GM19455 (cell line): ENCODE measurements around the gene SIVA1.

Experiments used
- ATAC-seq: cut with Tn5 transposase; IDR thresholded peaks from one replicate; pipeline ENCODE4 v1.9.1; 2021; ENCODE audit not compliant: unreplicated experiment

The SIVA1 gene

DNA sequence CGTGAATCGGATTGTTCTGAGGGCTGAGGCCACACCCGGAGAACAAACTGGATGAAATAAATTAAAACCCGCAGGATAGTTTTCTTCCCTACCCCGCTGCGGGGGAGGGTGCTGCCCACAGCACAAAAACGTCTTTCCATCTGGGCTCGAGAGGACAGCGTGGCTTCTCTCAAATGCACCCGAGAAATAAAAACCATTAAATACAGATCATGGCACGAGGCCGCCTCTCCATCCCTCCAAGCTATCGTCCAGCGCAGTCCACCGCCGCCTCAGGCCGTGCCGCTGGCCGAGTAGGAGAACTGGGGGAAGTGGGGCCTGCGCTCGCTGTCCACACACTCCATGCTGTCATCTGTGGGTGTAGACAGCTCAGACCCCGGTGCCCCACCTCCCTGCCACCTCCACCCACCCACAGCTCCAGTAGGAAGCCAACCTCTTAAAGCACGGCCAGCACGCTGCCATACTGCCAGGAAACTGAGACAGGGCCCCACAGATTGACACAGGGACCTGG lies 17.2 kb downstream of the SIVA1 start:
- ATAC-seq, result no peak

DNA sequence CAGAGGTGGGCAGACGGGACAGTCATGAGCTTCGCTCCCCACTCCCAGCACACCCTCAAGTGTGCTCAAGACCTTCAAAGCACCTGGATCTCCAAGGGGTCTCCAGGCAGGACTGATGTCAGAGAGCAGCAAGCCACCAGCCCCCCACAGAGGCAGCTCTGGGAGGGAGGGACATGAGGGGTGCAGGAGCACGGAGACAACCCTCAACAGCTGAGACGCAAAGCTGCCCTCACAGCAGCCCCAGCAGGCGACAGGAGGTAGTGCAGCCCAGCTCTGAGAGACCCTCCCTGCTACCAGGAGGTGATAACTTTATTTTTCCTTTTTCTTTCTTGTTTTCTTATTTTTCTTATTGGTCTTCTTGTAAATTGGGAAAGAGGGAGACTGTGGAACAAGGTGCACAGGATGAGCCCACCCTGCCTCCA lies 17.9 kb downstream of the SIVA1 start:
- ATAC-seq, result no peak

DNA sequence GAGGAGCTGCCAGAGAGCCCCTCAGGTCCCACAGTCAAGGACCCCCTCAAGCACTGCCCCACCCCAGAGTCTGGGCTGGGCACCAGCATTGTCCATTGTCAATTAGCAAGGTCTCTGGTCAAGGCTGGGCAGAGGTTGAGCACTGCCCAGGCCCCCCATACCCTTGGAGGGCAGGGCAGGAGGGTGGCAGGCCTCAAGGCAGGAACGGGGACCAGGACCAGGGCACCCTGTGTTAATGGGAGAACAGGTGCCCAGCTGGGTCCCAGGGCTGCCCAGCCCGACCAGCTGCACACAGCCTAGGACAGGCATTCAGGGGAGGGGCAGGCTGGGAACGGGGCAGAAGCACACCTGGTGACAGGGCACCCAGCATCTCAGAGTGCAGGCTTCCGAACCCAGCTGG lies 18.4 kb downstream of the SIVA1 start:
- no peak for ATAC-seq

DNA sequence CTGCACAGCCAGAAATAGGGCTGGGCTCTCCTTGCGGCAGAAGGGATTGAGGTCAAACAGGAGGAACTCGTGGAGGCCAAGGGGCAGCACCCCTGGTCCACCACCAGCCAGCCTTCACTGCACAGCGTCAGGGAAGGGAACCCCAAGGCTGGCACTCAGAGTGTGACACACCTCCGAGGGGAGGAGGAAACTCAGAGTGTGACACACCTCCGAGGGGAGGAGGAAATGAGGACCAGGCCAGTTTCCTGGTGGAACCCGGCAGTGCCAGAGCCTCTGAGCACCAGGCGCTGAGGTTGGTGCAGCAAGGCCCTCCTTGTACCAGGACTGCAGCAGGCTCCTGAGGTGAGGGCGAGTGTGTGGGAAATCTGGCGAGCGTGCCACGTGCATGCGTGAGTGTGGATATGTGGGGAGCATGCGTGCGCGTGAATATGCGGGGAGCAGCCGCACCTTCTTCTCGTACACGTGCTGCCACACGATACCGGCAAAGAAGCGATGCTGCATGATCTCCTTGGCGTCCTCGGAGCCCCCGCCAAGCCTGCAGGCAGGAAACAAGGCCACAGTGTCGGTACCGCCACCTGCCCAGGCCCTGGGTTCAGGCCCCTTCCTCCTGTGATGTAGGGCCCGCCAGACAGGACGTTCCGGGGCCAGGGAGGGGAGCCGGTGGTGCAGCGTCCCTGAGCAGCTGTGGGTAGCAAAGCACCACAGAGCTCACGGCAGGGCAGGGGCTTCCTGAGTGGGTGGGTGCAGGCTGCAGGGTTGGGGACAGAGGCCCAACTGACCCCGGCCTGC lies 19.2 kb downstream of the SIVA1 start:
- no peak for ATAC-seq

DNA sequence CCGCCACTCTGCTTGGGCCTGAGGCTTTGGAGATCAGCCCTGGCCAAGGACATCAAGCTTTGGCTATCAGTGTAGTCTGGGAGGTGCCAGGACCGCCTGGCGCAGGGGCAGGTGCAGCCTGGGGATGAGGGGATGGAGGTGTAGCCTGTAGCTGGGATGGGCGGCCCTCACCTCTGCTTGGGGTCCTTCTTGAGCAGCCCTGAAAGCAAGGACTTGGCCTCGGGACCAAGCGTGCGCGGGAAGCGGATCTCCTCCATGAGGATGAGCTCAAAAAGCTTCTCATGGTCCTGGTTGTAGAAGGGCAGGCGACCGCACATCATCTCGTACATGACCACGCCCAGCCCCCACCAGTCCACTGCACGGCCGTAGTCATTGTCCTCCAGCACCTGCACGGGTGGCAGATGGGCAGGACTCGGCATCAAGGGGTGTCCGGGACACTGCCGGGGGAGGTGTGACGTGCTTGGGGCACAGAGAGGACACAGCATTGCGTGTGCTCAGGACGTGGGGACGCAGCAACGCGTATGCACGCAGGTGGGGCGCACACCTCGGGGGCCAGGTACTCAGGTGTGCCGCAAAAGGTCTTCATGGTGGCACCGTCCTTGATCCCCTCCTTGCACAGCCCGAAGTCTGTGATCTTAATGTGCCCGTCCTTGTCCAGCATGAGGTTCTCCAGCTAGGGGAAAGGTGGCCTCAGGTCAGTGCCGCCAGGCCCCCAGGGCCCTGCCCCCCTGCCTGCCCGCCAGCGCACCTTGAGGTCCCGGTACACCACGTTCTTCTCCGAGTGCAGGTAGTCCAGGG lies 20.0 kb downstream of the SIVA1 start:
- ATAC-seq, result no peak

DNA sequence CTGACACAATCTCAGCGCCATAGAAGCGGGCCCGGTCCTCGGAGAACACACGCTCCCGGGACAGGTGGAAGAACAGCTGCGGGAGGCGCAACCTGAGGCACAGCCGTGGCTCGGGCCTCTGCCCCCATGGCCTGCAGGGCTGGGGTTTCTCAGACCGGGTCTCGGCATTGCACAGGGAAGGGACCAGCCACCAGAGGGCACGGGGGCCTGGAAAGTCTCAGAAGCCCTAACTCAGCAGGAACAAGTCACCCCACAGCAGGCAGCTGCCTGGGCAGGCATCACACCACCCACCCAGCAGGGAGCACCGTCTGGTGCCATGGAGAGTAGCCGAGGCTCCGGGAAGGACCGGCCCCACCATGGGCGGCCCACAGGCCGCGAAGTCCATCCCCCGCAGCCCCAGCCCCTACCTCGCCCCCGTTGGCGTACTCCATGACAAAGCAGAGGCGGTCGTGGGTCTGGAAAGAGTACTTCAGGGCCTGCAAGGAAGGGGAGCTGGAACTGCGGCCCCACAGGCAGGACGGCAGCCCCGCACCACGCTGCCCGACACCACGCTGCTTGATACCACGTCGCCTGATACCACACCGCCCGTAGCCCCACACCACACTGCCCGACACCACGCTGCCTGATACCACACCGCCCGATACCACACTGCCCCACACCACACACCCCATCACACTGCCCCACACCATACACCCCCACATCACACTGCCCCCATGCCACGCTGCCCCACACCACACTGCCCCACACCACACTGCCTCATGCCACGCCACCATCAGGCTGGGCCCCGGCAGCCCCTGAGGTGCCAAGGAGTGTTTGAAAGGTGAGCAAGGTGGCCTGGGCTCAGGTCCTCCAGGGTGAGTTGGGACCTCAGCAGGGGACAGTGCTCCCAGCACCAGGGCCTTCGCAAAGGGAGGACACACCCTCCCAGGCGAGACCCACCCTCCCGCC lies 20.8 kb downstream of the SIVA1 start:
- no peak for ATAC-seq

DNA sequence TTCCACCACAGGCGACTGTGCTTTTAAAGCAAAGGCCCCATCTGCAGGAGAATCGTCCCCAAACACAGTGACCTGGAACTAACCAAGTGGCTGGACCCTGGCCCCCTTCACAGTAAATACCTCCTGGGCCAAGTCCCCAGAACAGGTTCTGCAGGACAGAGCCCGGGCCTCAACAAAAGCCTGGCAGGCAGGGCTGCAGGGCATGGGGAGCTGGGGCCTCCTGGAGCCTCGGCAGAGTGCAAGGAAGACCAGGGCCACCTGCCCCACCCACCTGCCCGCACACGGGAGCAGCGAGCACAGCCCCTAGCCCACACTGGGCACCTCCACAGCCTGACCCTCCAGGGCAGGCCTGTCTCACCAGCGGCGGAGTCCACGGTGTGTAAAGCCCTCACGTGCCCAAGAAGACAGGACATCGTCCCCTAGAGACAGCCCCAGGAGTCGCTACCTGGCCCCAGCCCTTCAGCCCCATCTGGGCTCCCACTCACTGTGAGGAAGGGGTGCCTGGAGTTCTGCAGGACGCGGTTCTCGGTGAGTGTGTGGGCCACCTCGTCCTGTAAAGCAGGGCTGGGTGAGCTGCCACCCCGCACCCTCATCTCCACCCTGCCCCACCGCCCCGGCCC lies 21.6 kb downstream of the SIVA1 start:
- ATAC-seq, result no peak

DNA sequence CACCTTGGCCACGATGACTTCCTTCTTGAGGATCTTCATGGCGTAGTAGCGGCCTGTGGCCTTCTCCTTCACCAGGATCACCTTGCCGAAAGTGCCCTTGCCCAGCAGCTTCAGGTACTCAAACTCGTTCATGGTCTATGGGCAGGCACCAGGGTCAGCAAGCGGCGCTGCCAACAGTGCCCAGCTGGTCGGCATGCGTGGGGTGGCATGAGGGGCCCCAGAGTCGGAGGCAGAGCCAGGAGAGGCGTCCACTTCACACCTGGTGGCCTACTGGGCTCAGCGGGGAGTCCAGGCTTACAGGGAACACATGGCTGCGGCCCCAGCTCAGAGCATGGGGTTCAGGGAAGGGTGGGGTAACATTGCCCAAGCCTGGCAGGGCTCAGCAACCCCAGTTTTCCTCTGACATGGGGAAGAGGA lies 22.1 kb downstream of the SIVA1 start:
- ATAC-seq, result no peak

DNA sequence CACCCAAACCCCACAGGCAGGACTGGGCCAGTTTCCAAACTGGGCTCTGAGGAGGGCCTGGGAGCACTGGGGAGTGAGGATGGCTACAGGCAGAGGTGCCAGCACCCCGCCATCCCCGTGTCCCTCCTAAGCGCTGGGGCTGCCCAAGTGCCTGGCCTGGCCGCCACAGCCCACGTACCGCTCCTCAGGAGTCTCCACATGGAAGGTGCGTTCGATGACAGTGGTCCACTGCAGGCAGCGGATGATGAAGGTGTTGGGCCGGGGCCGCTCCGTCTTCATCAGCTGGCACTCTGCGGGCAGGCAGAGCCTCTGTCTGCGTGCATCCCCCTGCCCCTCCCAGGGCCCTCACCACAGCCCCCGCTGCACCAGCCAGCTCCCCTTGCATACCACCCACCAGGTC lies 23.5 kb downstream of the SIVA1 start:
- ATAC-seq, result no peak

DNA sequence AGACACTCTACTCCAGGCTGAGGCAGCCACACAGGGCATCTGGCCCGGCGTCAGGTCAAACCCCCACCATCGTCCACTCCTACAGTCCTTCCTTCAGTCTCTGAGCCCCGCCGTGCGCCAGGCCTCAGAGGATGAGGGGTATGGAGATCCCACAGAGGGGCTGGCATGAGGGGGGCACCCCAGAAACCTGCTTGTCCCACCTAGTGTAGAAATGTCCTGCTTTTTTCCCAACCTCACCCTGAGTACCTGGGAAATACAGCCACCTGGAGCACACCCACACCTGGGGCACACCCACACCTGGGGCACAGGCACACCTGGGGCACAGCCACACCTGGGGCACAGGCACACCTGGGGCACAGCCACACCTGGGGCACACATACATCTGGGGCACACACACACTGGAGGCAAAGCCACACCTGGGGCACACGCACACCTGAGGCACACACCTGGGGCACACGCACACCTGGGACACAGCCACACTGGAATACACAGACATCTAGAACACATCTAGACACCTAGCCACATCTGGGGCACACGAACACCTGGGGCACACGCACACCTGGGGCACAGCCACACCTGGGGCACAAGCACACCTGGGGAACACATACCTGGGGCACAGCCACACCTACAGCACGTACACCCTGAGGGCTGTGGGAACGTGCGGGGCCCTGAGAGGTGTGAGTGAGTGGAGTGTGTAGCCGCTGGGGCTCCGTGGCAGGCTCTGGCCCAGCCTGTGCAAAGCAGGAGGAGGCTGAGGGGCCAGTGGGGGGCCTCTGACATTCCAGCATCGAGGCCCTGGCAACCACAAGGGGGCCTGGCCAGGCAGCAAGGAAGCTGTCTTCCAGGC lies 24.2 kb downstream of the SIVA1 start:
- ATAC-seq, result no peak

DNA sequence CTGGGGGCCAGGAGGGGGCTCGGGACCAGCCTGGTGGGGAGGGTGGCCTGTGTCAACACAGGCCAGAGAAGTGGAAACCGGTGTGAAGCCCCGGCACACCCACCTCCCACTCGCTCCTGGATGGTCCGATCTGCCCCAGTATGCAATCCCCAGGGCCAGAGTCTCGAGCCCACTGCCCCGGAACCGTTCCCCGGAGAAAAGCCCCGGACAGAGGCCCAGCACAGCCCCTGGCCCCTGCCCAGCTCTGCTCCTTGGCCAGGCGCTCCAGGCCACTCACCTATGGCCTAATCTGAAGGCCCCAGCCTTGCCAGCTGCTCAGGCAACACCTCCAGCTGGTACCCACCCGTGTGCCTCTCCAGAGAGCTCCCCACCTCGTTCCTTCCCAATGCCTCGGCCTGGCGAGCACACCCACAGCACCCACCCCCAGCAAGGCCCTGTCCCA lies 24.9 kb downstream of the SIVA1 start:
- no peak for ATAC-seq

DNA sequence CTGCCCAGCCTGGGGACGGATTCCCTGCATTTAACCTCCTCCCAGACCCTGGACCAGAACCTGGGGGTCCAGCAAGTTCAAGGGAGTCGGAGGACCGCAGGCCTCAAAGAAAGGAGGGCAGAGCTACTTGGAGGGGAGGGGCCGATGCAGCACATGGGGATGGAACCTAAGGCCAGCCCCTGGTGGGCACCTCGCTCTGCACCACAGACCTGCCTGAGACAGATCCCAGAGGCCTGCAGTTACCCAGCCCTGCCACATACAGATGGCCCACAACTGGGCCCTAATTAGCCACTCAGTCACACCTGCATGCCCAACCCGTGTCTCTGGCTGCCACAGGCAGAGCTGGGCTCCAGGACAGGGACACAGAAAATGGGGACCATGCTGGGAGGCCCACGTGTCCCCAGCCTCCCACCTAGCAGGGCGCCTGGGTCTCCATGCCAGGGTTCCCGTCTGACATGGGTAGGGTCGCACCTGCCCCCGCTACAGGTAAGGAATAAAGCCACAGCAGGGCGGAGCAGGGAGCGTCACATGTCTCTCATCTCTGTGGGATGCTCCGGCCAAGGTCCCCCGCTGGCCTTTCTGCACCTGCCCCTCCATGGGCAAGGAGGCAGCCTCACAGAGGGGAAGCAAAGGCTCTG lies 25.9 kb downstream of the SIVA1 start:
- no peak for ATAC-seq

DNA sequence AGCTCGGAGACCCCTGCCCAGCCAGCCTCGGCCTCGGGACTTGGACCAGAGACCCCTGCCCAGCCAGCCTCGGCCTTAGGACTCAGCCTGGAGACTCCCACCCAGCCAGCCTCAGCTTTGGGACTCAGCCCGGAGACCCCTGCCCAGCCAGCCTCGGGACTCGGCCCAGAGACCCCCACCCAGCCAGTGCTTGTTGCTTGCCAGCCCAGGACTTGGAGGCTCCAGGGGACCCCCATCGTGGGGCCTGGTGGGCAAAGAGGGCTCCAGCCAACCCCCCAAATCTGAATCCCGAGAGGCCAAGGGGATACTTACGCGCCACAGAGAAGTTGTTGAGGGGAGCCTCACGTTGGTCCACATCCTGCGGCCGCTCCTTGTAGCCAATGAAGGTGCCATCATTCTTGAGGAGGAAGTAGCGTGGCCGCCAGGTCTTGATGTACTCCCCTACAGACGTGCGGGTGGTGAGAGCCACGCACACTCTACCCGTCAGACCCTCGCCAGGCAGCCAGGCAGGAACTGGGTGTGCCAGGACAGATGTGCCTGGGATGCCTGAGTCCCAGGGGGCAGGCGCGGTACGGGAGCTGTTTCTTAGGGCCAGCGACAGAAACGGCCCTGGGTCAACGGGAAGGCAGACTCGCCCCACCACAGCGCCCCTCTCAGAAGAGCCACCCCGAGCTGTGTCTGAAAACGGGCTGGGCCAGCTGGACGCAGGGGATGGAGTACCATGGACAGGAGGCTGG lies 27.0 kb downstream of the SIVA1 start:
- no peak for ATAC-seq

DNA sequence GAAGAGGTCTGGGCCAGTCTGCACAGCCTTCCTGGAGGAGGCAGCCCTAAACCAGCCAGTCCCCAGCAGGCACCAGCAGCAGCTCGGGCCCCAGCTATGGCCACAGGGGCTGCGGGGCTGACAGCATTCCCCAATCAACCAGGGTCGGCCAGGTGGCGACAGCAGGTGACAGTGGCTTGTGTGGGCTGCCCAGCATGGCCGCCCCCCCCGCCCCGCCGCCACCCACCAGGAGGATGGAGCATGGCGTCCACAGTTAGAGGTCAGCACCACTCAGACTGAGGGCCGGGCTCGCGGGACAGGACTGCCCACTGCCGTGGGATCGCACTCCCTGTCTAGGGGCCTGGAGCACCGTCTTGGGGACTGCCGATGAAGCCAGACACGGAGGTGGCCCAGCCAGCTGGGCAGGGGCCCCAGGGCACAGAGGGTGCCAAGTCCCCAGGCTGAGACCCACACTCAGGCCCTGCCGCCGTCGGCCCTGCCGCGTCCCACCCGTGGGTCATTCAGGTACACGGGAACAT lies 27.6 kb downstream of the SIVA1 start:
- no peak for ATAC-seq

DNA sequence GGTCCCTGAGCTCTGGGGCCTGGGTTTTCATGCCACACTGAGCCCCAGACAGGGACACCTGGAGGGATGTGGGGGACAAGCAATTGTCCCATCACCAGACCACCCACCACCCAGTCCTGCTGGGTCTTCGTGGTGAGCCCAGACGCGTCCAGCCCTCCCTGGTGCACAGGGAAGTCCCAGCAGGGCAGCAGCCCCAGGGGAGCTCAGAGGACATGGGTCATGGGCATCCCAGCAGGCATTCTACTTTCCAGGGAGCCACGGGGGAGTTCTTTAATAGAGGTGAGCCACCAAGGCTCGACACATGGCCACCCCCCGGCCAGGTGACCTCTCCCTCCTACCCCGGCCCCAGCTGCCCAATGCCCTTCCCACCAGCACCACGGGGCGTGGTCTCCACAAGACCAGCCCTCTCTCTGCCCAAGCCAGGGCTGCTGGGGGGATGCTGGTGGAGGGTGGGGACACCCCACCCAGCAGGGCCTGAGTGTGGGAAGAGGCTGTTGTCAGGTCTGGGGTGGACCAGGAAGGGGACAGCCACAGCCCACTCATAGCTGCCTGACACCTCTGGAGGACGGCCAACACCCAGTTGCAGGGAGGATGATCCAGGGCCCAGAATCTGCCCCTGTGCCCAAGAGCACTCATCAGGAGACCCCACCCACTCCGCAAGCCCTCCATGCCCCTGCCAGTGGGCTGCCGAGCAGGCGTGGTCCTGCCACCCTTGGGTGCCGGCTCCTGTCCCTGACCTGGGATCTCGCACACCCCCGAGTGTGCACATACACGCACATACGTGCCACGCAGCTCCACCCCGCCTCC lies 28.5 kb downstream of the SIVA1 start:
- ATAC-seq, result no peak

DNA sequence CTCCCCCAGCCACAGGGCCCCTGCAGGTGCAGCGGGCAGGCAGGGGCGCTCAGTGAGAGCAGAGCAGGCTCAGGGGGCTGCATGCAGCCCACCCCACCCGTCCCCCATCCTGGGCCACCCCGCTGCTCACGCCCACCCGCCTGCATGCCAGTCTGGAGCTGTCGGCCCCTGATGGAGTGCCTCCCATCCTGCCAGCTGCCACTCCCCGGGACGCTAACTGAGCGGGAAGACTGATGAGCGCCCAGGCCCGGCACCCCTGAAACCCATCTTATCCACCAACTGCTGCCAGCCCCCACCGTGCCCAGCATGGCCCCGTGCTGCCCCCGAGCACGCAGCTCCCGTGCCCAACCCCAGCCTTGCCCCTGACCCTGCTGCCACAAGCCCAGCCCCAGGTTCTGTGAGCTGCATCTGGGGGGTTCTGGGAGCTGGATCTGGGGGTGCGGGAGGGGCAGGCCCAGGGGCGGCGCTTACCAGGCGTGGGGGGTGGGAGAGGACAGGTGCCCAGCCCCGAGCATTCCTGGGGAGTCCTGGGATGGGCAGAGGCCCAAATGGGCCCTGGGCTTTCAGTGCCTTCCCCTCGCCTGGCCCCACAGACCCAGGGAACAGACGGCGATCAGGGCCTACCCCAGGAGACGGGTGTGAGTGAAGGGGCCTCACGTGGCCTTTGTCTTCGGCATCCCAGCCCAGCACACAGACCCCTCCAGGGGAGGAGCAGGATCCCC lies 29.3 kb downstream of the SIVA1 start:
- no peak for ATAC-seq

DNA sequence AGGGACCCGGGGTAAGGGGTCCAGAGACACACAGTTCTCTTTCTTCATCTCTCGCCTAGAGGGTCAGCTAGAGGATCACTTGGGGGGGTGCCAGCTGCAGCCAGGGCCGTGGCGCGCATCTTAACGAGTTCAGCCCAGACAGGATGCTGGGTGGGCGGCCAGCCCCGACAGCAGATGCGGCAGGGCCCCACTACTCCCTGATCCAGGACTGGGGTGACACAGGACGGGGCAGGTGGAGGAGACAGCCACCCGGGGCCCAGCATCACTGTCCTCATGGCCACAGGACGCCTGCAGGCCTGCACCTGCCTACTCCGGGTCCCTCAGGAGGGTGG lies 29.8 kb downstream of the SIVA1 start:
- no peak for ATAC-seq
